Esophagus squamous epithelium (tissue), 4 donors: ENCODE measurements around the gene PRIM2.
"Not testable (repeated sequence)": the region's sequence is repeated elsewhere in the genome, so short reads cannot be mapped to it uniquely, and the experiment has no call there.

Experiments
- CTCF ChIP-seq, 6 experiments: fragments of 450-650 bp in 4 of 6; fragments of 200-600 bp in 2 of 6; sonication (generic) in 2 of 6; IDR thresholded peaks; one replicate each; pipeline ENCODE4 v1.5.1; 2016 to 2019; ENCODE audit warnings: antibody characterized with exemption in 6 of 6, mild to moderate bottlenecking in 4 of 6, moderate library complexity in 4 of 6
- POLR2A ChIP-seq, 4 donors: fragments of 450-650 bp; IDR thresholded peaks; one replicate each; pipeline ENCODE4 v1.6.1; 2017; ENCODE audit warnings: antibody characterized with exemption in 4 of 4, mild to moderate bottlenecking in 4 of 4, moderate library complexity in 3 of 4

GRCh38 chr6:57489887-57490286, 172.5 kb downstream of the PRIM2 start:
- TF ChIP-seq CTCF, POLR2A (IDR thresholded peaks at IDR 0.05): not testable (repeated sequence)
